ENCODE results near the gene INHBE. TPM values are rescaled to one million over a fixed set of nuclear protein-coding genes. Genes with fewer than 3 reads are reported as not detected.
A peak's percentile ranks its signal among the peaks of the same experiment; 100 is the strongest.

The INHBE gene
- total RNA-seq, 1 donor from 2014 or later = 0.27 TPM

GRCh38 chr12:57430112-57430930, 24.8 kb upstream of the INHBE start:
- Mint-ChIP-seq H3K27me3 (no peaks in the 10 kb centered on the region), H3K36me3 (peaks cover 9% of the 10 kb centered on the region), H3K4me3 (peak overlapping the region; percentile 98), H3K27ac (peak overlapping the region; percentile 99), H3K9me3 (no peaks in the 10 kb centered on the region), H3K4me1 (ENCODE audit: unreplicated experiment) (peaks cover 21% of the 10 kb centered on the region)
- TF ChIP-seq CTCF (conservative IDR thresholded peaks at IDR 0.05) = peak; percentile 23
- peak; percentile 76 for DNase-seq (ENCODE audit: extremely low spot score, unreplicated experiment)

GRCh38 chr12:57430931-57431566, 24.1 kb upstream of the INHBE start, which contains the start of gene R3HDM2:
Gene R3HDM2 (minus strand): TSS chr12:57431043. CDS start chr12:57310428, 120,615 bp downstream.
- peak within 1 kb of the TSS; percentile 99 for H3K27ac Mint-ChIP-seq
- H3K9me3 Mint-ChIP-seq = no peaks in the 10 kb centered on the region
- peak within 1 kb of the TSS; percentile 98 for H3K4me3 Mint-ChIP-seq
- TF ChIP-seq CTCF (conservative IDR thresholded peaks at IDR 0.05) = no peak
- DNase-seq (ENCODE audit: extremely low spot score, unreplicated experiment) = peak; percentile 96
- H3K27me3 Mint-ChIP-seq = no peaks in the 10 kb centered on the region
- peaks cover 5% of the 10 kb centered on the region for H3K36me3 Mint-ChIP-seq
- peaks cover 24% of the 10 kb centered on the region for H3K4me1 Mint-ChIP-seq (ENCODE audit: unreplicated experiment)

GRCh38 chr12:57431654-57432188, 23.4 kb upstream of the INHBE start:
- H3K4me1 Mint-ChIP-seq (ENCODE audit: unreplicated experiment) = peaks cover 24% of the 10 kb centered on the region
- DNase-seq (ENCODE audit: extremely low spot score, unreplicated experiment) = no peak
- H3K9me3 Mint-ChIP-seq = no peaks in the 10 kb centered on the region
- peak overlapping the region; percentile 97 for H3K4me3 Mint-ChIP-seq
- H3K36me3 Mint-ChIP-seq = peaks cover under 1% of the 10 kb centered on the region
- no peak for TF ChIP-seq CTCF (conservative IDR thresholded peaks at IDR 0.05)
- H3K27me3 Mint-ChIP-seq = no peaks in the 10 kb centered on the region
- H3K27ac Mint-ChIP-seq = peak overlapping the region; percentile 99

GRCh38 chr12:57433370-57433769, 21.7 kb upstream of the INHBE start:
- TF ChIP-seq CTCF (conservative IDR thresholded peaks at IDR 0.05) = no peak
- no peaks in the 10 kb centered on the region for H3K36me3 Mint-ChIP-seq
- no peak overlapping the region for H3K27ac Mint-ChIP-seq

GRCh38 chr12:57434517-57435223, 20.4 kb upstream of the INHBE start, which contains the start of gene INHBC:
Gene INHBC (plus strand): TSS chr12:57434784. CDS start chr12:57434887, 103 bp downstream.
- Mint-ChIP-seq H3K4me3 (no peak within 1 kb of the TSS), H3K4me1 (ENCODE audit: unreplicated experiment) (peaks cover 18% of the 10 kb centered on the region), H3K27ac (peak within 1 kb of the TSS; percentile 41), H3K9me3 (no peaks in the 10 kb centered on the region), H3K27me3 (no peaks in the 10 kb centered on the region), H3K36me3 (no peaks in the 10 kb centered on the region)
- DNase-seq (ENCODE audit: extremely low spot score, unreplicated experiment) = no peak
- TF ChIP-seq CTCF (conservative IDR thresholded peaks at IDR 0.05) = no peak

More at GRCh38 chr12:57433370-57433769, 21.7 kb upstream of the INHBE start:
- Mint-ChIP-seq H3K4me3 (no peak overlapping the region), H3K9me3 (no peaks in the 10 kb centered on the region), H3K27me3 (no peaks in the 10 kb centered on the region), H3K4me1 (ENCODE audit: unreplicated experiment) (peaks cover 24% of the 10 kb centered on the region)
- DNase-seq (ENCODE audit: extremely low spot score, unreplicated experiment) = no peak

All from type B pancreatic cell (in vitro differentiated cells).